Ramos (cell line): ENCODE measurements around the gene DNAH10.

Experiments
- in situ Hi-C: fragments of 300-500 bp; cut with MboI; formaldehyde crosslinking; loops from one replicate; pipeline ENCODE4 v1.14.3; 2022; ENCODE audit warnings: low sequenced_read_pairs; ENCODE audit not compliant: unreplicated experiment

DNAH10 gene

GRCh38 chr12:123960029-123960735 lies 198.1 kb downstream of the DNAH10 start:
- in situ Hi-C loops, result no loop called here

GRCh38 chr12:123960856-123961255 lies 198.8 kb downstream of the DNAH10 start:
- in situ Hi-C loops, result no loop called here

GRCh38 chr12:123961585-123962345 lies 199.7 kb downstream of the DNAH10 start:
- in situ Hi-C loops, result no loop called here

- in situ Hi-C loops, result no loop called here
Measured at GRCh38 chr12:123962513-123962912, 200.4 kb downstream of the DNAH10 start.

- in situ Hi-C loops, result no loop called here
Measured at GRCh38 chr12:123963821-123964220, 201.7 kb downstream of the DNAH10 start.

GRCh38 chr12:123965382-123965781 lies 203.3 kb downstream of the DNAH10 start:
- in situ Hi-C loops, result no loop called here

- in situ Hi-C loops, result no loop called here
Measured at GRCh38 chr12:123966596-123966995, 204.5 kb downstream of the DNAH10 start.

- in situ Hi-C loops, result no loop called here
Measured at GRCh38 chr12:123967121-123967586, 205.1 kb downstream of the DNAH10 start.

- in situ Hi-C loops, result no loop called here
Measured at GRCh38 chr12:123971449-123971769, 209.3 kb downstream of the DNAH10 start.

- in situ Hi-C loops, result no loop called here
Measured at GRCh38 chr12:123971770-123972456, 209.8 kb downstream of the DNAH10 start.

- in situ Hi-C loops, result no loop called here
Measured at GRCh38 chr12:123972457-123973401, 210.6 kb downstream of the DNAH10 start, which contains the start of the genes CCDC92 and ZNF664. TSS of gene CCDC92 (minus strand) at chr12:123972831. CDS start at chr12:123944305, 28,526 bp downstream. TSS of gene ZNF664 (plus strand) at chr12:123973215. CDS start at chr12:124012145, 38,930 bp downstream.

- in situ Hi-C loops, result no loop called here
Measured at GRCh38 chr12:123973552-123974341, 211.6 kb downstream of the DNAH10 start.

GRCh38 chr12:123976227-123976826 lies 214.2 kb downstream of the DNAH10 start:
- in situ Hi-C loops, result no loop called here

GRCh38 chr12:123979566-123979965 lies 217.5 kb downstream of the DNAH10 start:
- in situ Hi-C loops, result no loop called here

GRCh38 chr12:123982269-123982668 lies 220.2 kb downstream of the DNAH10 start:
- in situ Hi-C loops, result no loop called here

GRCh38 chr12:123983822-123984485 lies 221.9 kb downstream of the DNAH10 start:
- in situ Hi-C loops, result no loop called here

GRCh38 chr12:123984903-123985302 lies 222.8 kb downstream of the DNAH10 start:
- in situ Hi-C loops, result no loop called here
